ENCODE results near the gene TMEM218. TPM values are rescaled to one million over a fixed set of nuclear protein-coding genes. Genes with fewer than 3 reads are reported as not detected.

Gene TMEM218
- total RNA-seq, 1 experiment from 2014 or later: 14.3 TPM

GRCh38 chr11:125102025-125102424, 9.4 kb downstream of the TMEM218 start:
- H3K9me3 ChIP-seq (ENCODE audit: control insufficient read depth, low read depth, low read length): no peaks in the 10 kb centered on the region
- no peak overlapping the region for H2BK5ac ChIP-seq (ENCODE audit: insufficient read length, low read length)
- H3K14ac ChIP-seq (ENCODE audit: insufficient read depth, low read length): no peak overlapping the region
- no peak overlapping the region for H4K8ac ChIP-seq (replicated peaks; ENCODE audit: insufficient read length, low read depth, low read length)
- TF ChIP-seq CTCF (conservative IDR thresholded peaks at IDR 0.05): no peak
- H3K27ac ChIP-seq (ENCODE audit: insufficient read length, low read depth, low read length): no peak overlapping the region
- Mint-ChIP-seq H3K4me3 (no peak overlapping the region), H3K27ac (no peak overlapping the region), H3K9me3 (peaks cover 17 to 18% of the 10 kb centered on the region in 2 experiments), H3K27me3 (ENCODE audit: low read depth) (no peaks in the 10 kb centered on the region), H3K36me3 (ENCODE audit: insufficient read depth in 1 of 3, low read depth in 3 of 3) (peaks cover 22 to 73% (median 31%) of the 10 kb centered on the region in 3 experiments), H3K4me1 (peaks cover 14 to 16% of the 10 kb centered on the region in 2 experiments; a peak in 3 of 4 replicates)
- no peaks in the 10 kb centered on the region for H3K23me2 ChIP-seq (ENCODE audit: insufficient read length, low read depth, low read length, poor library complexity, severe bottlenecking)
- no peaks in the 10 kb centered on the region for H3K27me3 ChIP-seq (ENCODE audit: insufficient read depth, low read length)
- H2BK120ac ChIP-seq (ENCODE audit: low read depth, low read length, poor library complexity, severe bottlenecking): no peak overlapping the region
- no peak overlapping the region for H3T11ph ChIP-seq (ENCODE audit: low read length)
- WGBS (ENCODE audit: extremely low coverage, insufficient read length, low lambda C conversion rate): no CpG with 5 or more reads among the region's 19 CpGs
- H3K56ac ChIP-seq (ENCODE audit: insufficient read length, low read depth, low read length): no peak overlapping the region
- H2BK12ac ChIP-seq (ENCODE audit: insufficient read length, low read depth, low read length): no peak overlapping the region
- H2BK15ac ChIP-seq (ENCODE audit: low read depth, low read length): no peak overlapping the region
- H2AFZ ChIP-seq (ENCODE audit: low read length): no peak overlapping the region
- H3K4me2 ChIP-seq (ENCODE audit: insufficient read depth, insufficient read length, low read length): no peak overlapping the region
- H4K91ac ChIP-seq (ENCODE audit: insufficient read length, low read depth, low read length): no peak overlapping the region
- H2BK20ac ChIP-seq (ENCODE audit: low read depth, low read length, poor library complexity, severe bottlenecking): no peak overlapping the region
- no peak overlapping the region for H4K5ac ChIP-seq (ENCODE audit: insufficient read length, low read depth, low read length)
- no peak for DNase-seq
- H3K18ac ChIP-seq (ENCODE audit: insufficient read length, low read depth, low read length): no peak overlapping the region
- no peaks in the 10 kb centered on the region for H4K20me1 ChIP-seq (ENCODE audit: control insufficient read depth, insufficient read depth, insufficient read length)
- H3K79me1 ChIP-seq (ENCODE audit: insufficient read depth, low read depth, low read length, poor library complexity, severe bottlenecking): no peaks in the 10 kb centered on the region
- H3K4ac ChIP-seq (ENCODE audit: low read depth, low read length): no peak overlapping the region
- H2AK5ac ChIP-seq (ENCODE audit: insufficient read length, low read length): no peak overlapping the region
- H3K9ac ChIP-seq (ENCODE audit: extremely low read depth, insufficient read length, low read length): no peak overlapping the region
- H3K4me1 ChIP-seq (ENCODE audit: insufficient read depth, low read length): no peaks in the 10 kb centered on the region; the same call in 1 of the 2 replicates
- H3K79me2 ChIP-seq (ENCODE audit: insufficient read depth, low read length): no peaks in the 10 kb centered on the region
- no peak overlapping the region for H3K23ac ChIP-seq (ENCODE audit: insufficient read length, low read depth, low read length)

Data from H9 (cell line).